H9 (cell line): ENCODE data around the gene PFKP. TPM values are rescaled to one million over a fixed set of nuclear protein-coding genes. Genes with fewer than 3 reads are reported as not detected.

Experiments
- DNase-seq: peaks from one replicate; pipeline ENCODE4 v3.0.0-alpha.2; 2017
- H2AFZ ChIP-seq: one replicate; pipeline ENCODE4 v1.6.1; 2013; ENCODE audit warnings: mild to moderate bottlenecking, low read length, control low read depth, moderate library complexity
- H2AK5ac ChIP-seq: 2 replicates; pipeline ENCODE4 v1.6.1; 2013; ENCODE audit warnings: low read length, control low read depth, mixed read lengths; ENCODE audit not compliant: insufficient read length
- H2BK120ac ChIP-seq: one replicate; pipeline ENCODE4 v1.6.1; 2013; ENCODE audit warnings: low read depth, mild to moderate bottlenecking, low read length, control low read depth, inconsistent platforms; ENCODE audit not compliant: poor library complexity, severe bottlenecking
- H2BK12ac ChIP-seq: 2 replicates; pipeline ENCODE4 v1.6.1; 2013; ENCODE audit warnings: low read length, control low read depth, mixed read lengths, low read depth; ENCODE audit not compliant: insufficient read length
- H2BK15ac ChIP-seq: 2 replicates; pipeline ENCODE4 v1.6.1; 2013; ENCODE audit warnings: low read depth, low read length, control low read depth
- H2BK20ac ChIP-seq: one replicate; pipeline ENCODE4 v1.6.1; 2013; ENCODE audit warnings: low read depth, mild to moderate bottlenecking, low read length, control low read depth, inconsistent platforms; ENCODE audit not compliant: poor library complexity, severe bottlenecking
- H2BK5ac ChIP-seq: 2 replicates; pipeline ENCODE4 v1.6.1; 2013; ENCODE audit warnings: low read length, control low read depth, mixed read lengths; ENCODE audit not compliant: insufficient read length
- H3K14ac ChIP-seq: 2 replicates; pipeline ENCODE4 v1.6.1; 2013; ENCODE audit warnings: low read length, control low read depth; ENCODE audit not compliant: insufficient read depth
- H3K18ac ChIP-seq: 2 replicates; pipeline ENCODE4 v1.6.1; 2013; ENCODE audit warnings: low read depth, mild to moderate bottlenecking, mixed read lengths, low read length, control low read depth; ENCODE audit not compliant: insufficient read length
- H3K23ac ChIP-seq: 2 replicates; pipeline ENCODE4 v1.6.1; 2013; ENCODE audit warnings: low read length, control low read depth, mixed read lengths, low read depth; ENCODE audit not compliant: insufficient read length
- H3K23me2 ChIP-seq: 2 replicates; pipeline ENCODE4 v1.6.1; 2013; ENCODE audit warnings: low read depth, mild to moderate bottlenecking, mixed read lengths, low read length, control low read depth; ENCODE audit not compliant: insufficient read length, poor library complexity, severe bottlenecking
- H3K27ac ChIP-seq: 2 replicates; pipeline ENCODE4 v1.5.1; 2013; ENCODE audit warnings: low read length, control low read depth, mixed read lengths, low read depth; ENCODE audit not compliant: insufficient read length
- H3K27me3 ChIP-seq: 2 replicates; pipeline ENCODE4 v1.6.1; 2013; ENCODE audit warnings: low read length, control low read depth, inconsistent platforms; ENCODE audit not compliant: insufficient read depth
- H3K4ac ChIP-seq: 2 replicates; pipeline ENCODE4 v1.6.1; 2013; ENCODE audit warnings: low read depth, mild to moderate bottlenecking, control low read depth, inconsistent platforms, low read length, moderate library complexity
- H3K4me1 ChIP-seq: 2 replicates; pipeline ENCODE4 v1.6.1; 2013; ENCODE audit warnings: low read length, control low read depth, inconsistent platforms; ENCODE audit not compliant: insufficient read depth
- H3K4me2 ChIP-seq: 2 replicates; pipeline ENCODE4 v1.6.1; 2013; ENCODE audit warnings: low read length, control low read depth, mixed read lengths; ENCODE audit not compliant: insufficient read length, insufficient read depth
- H3K56ac ChIP-seq: 2 replicates; pipeline ENCODE4 v1.6.1; 2013; ENCODE audit warnings: low read depth, mild to moderate bottlenecking, mixed read lengths, low read length, control low read depth; ENCODE audit not compliant: insufficient read length
- H3K79me1 ChIP-seq: 2 replicates; pipeline ENCODE4 v1.6.1; 2013; ENCODE audit warnings: low read depth, mild to moderate bottlenecking, moderate library complexity, low read length, control low read depth, inconsistent platforms; ENCODE audit not compliant: insufficient read depth, poor library complexity, severe bottlenecking
- H3K79me2 ChIP-seq: 2 replicates; pipeline ENCODE4 v1.6.1; 2013; ENCODE audit warnings: low read length, control low read depth, inconsistent platforms; ENCODE audit not compliant: insufficient read depth
- H3K9ac ChIP-seq: 2 replicates; pipeline ENCODE4 v1.6.1; 2013; ENCODE audit warnings: low read length, control low read depth, mixed read lengths; ENCODE audit not compliant: insufficient read length; ENCODE audit errors: extremely low read depth
- H3K9me3 ChIP-seq: one replicate; pipeline ENCODE4 v1.6.1; 2013; ENCODE audit warnings: low read depth, low read length, inconsistent platforms; ENCODE audit not compliant: control insufficient read depth
- H3T11ph ChIP-seq: one replicate; pipeline ENCODE4 v1.6.1; 2013; ENCODE audit warnings: mild to moderate bottlenecking, low read length, control low read depth, inconsistent platforms
- H4K20me1 ChIP-seq: one replicate; pipeline ENCODE4 v1.6.1; 2013; ENCODE audit not compliant: control insufficient read depth, insufficient read length, insufficient read depth
- H4K5ac ChIP-seq: 2 replicates; pipeline ENCODE4 v1.6.1; 2013; ENCODE audit warnings: low read depth, mild to moderate bottlenecking, mixed read lengths, low read length, control low read depth; ENCODE audit not compliant: insufficient read length
- H4K8ac ChIP-seq: replicated peaks from 2 replicates; pipeline ENCODE4 v1.6.1; 2013; ENCODE audit warnings: low read length, control low read depth, mixed read lengths, low read depth; ENCODE audit not compliant: insufficient read length
- H4K91ac ChIP-seq: 2 replicates; pipeline ENCODE4 v1.6.1; 2013; ENCODE audit warnings: low read depth, mild to moderate bottlenecking, moderate library complexity, mixed read lengths, low read length, control low read depth; ENCODE audit not compliant: insufficient read length
- H3K27ac Mint-ChIP-seq, 3 experiments: 2 replicates in 2 of 3; 3 replicates in 1 of 3; pipeline ENCODE4 v1.8.0; 2020 to 2021; ENCODE audit warnings: mixed read lengths in 3 of 3, mild to moderate bottlenecking in 1 of 3, moderate library complexity in 1 of 3
- H3K27me3 Mint-ChIP-seq: 2 replicates; pipeline ENCODE4 v1.8.0; 2021; ENCODE audit warnings: low read depth, mild to moderate bottlenecking, moderate library complexity, mixed read lengths
- H3K36me3 Mint-ChIP-seq, 3 experiments: 2 replicates in 2 of 3; 3 replicates in 1 of 3; pipeline ENCODE4 v1.8.0; 2020 to 2021; ENCODE audit warnings: low read depth in 3 of 3, mixed read lengths in 3 of 3; ENCODE audit not compliant: insufficient read depth in 1 of 3
- H3K4me1 Mint-ChIP-seq, 2 experiments: 2 replicates each; pipeline ENCODE4 v1.8.0; 2020; ENCODE audit warnings: mixed read lengths in 2 of 2
- H3K4me3 Mint-ChIP-seq, 2 experiments: 2 replicates in 1 of 2; 3 replicates in 1 of 2; pipeline ENCODE4 v1.8.0; 2020 to 2021; ENCODE audit warnings: mild to moderate bottlenecking in 2 of 2, mixed read lengths in 2 of 2, moderate library complexity in 1 of 2
- H3K9me3 Mint-ChIP-seq, 2 experiments: 2 replicates in 1 of 2; 3 replicates in 1 of 2; pipeline ENCODE4 v1.8.0; 2020; ENCODE audit warnings: mild to moderate bottlenecking in 2 of 2, mixed read lengths in 2 of 2, moderate library complexity in 1 of 2
- WGBS: extraction: QIAGEN DNeasy Blood & Tissue Kit; methylation state at CpG from one replicate; pipeline ENCODE4 v1.1.7; 2013; ENCODE audit warnings: missing lambda C conversion rate, low lambda C conversion rate, mixed read lengths; ENCODE audit not compliant: insufficient read length; ENCODE audit errors: extremely low coverage; 5-methylcytosine and 5-hydroxymethylcytosine counted together
- total RNA-seq: library from RNA; stranded (reverse); gene quantifications from 2 replicates; pipeline ENCODE4 v1.2.1, GENCODE V29; 2021
- TF ChIP-seq, protein P1 (sequence below): fragments of 200-600 bp; sonication (generic); conservative IDR thresholded peaks from 3 replicates; pipeline ENCODE4 v1.8.0; 2021; ENCODE audit warnings: antibody characterized with exemption, mild to moderate bottlenecking

Gene PFKP
- total RNA-seq, 1 experiment from 2014 or later: 145 TPM

- Histone ChIP-seq H4K91ac (no peak overlapping the region), H4K20me1 (no peaks in the 10 kb centered on the region), H3K79me2 (no peaks in the 10 kb centered on the region), H3K9me3 (no peaks in the 10 kb centered on the region), H3K4me1 (peaks cover 6% of the 10 kb centered on the region; the same call in 1 of the 2 replicates), H3K79me1 (no peaks in the 10 kb centered on the region), H2BK12ac (no peak overlapping the region), H3K4ac (no peak overlapping the region), H2BK5ac (no peak overlapping the region), H3K27ac (no peak overlapping the region), H2AK5ac (no peak overlapping the region), H3T11ph (no peak overlapping the region), H3K27me3 (no peaks in the 10 kb centered on the region), H4K8ac (no peak overlapping the region), H4K5ac (no peak overlapping the region), H3K56ac (no peak overlapping the region), H3K9ac (no peak overlapping the region), H3K14ac (no peak overlapping the region), H3K23ac (no peak overlapping the region), H3K18ac (no peak overlapping the region), H2BK120ac (no peak overlapping the region), H3K23me2 (peaks cover 4% of the 10 kb centered on the region), H2AFZ (no peak overlapping the region), H2BK20ac (no peak overlapping the region), H3K4me2 (no peak overlapping the region), H2BK15ac (no peak overlapping the region)
- Mint-ChIP-seq H3K27ac (no peak overlapping the region; a peak in 1 of 7 replicates), H3K4me3 (0 out of 5 replicates have a peak overlapping the region, but pooled peaks of 1 of the 2 experiments have one; percentile 42), H3K27me3 (no peaks in the 10 kb centered on the region; the same call in none of the 2 replicates), H3K9me3 (no peaks in the 10 kb centered on the region), H3K4me1 (peaks cover 21 to 35% of the 10 kb centered on the region in 2 experiments), H3K36me3 (no peaks in the 10 kb centered on the region)
- WGBS: no CpG with 5 or more reads among the region's 17 CpGs
- TF ChIP-seq, protein P1, sequence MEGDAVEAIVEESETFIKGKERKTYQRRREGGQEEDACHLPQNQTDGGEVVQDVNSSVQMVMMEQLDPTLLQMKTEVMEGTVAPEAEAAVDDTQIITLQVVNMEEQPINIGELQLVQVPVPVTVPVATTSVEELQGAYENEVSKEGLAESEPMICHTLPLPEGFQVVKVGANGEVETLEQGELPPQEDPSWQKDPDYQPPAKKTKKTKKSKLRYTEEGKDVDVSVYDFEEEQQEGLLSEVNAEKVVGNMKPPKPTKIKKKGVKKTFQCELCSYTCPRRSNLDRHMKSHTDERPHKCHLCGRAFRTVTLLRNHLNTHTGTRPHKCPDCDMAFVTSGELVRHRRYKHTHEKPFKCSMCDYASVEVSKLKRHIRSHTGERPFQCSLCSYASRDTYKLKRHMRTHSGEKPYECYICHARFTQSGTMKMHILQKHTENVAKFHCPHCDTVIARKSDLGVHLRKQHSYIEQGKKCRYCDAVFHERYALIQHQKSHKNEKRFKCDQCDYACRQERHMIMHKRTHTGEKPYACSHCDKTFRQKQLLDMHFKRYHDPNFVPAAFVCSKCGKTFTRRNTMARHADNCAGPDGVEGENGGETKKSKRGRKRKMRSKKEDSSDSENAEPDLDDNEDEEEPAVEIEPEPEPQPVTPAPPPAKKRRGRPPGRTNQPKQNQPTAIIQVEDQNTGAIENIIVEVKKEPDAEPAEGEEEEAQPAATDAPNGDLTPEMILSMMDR: no peak
- peak; percentile 69 for DNase-seq
These were observed 19.0 kb upstream of the PFKP start for GRCh38 chr10:3048119-3049019.
